M059J (cell line): ENCODE data around the gene ASAP3. TPM values are rescaled to one million over a fixed set of nuclear protein-coding genes. Genes with fewer than 3 reads are reported as not detected.
A peak's percentile ranks its signal among the peaks of the same experiment; 100 is the strongest.
"Not testable (repeated sequence)": the region's sequence is repeated elsewhere in the genome, so short reads cannot be mapped to it uniquely, and the experiment has no call there.

Source experiments
- DNase-seq: peaks from one replicate; pipeline ENCODE4 v3.0.0-alpha.2; 2012; ENCODE audit warnings: low read depth
- total RNA-seq: library from RNA; depleted of rRNA; stranded (reverse); fragments of >200 nt; shearing (Covaris generic); gene quantifications from 2 replicates; pipeline ENCODE4 v1.2.3, GENCODE V29; 2014

The ASAP3 gene
- total RNA-seq, 1 experiment from 2014 or later, result 13.7 TPM

DNA sequence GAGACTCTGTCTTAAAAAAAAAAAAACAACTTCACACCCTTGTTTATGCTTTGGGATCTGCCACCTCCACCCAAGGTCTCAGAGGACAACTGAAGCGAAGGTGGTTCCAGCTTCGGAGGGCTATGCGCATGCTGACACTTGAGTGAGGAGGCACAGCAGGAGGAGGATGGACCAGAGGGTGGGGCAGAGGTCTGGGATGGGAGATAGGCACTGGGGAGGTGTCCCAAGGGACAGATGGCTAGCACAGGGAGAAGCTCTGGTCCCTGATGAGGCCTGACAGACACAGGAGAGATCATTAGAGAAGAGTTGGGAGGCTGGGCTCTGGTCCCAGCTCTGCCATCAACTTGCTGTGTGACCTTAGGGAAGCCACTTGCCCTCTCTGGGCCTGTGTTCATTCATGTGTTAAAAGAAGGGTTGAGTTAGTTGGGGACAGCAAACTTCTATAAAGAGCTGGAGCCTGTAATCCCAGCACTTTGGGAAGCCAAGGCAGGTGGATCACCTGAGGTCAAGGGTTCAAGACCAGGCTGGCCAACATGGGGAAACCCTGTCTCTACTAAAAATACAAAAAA lies 30.2 kb upstream of the ASAP3 start:
- DNase-seq, result no peak

GRCh38 chr1:23509896-23510295 lies 25.9 kb upstream of the ASAP3 start:
- no peak for DNase-seq

DNA sequence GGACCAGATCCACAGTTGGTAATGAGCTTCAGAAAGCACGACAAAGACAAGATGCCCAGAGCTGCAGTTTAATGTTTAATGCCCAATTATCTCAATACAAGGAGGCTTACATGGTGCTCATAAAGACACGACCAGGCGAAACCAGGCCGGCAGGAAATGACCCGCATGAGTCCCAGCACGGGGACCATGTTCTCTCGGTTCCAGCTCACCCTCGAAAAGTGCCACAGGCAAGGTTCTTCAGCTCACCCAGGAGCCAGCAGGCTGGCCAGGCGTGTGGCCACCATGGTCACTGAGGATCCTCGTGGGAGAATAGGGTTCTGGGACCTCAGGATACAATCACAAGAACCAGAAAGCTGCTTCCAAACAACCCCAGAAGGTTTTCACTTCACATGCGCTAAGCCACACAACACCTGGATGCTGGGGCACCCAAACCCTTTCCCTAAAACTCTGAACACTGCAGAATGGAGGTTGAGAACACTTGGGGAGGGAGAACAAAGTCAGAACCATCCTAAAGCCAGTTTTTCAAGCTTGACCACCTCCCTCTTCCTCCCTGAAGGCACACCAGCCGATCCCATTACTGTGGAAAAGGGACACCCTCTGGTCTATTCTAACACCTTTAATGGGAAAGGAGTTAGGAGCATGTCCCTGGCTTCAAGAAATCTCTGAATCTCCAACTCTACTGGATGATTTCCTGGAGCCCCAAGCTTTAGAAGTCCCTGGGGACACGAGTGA lies 22.6 kb upstream of the ASAP3 start:
- DNase-seq, result no peak

GRCh38 chr1:23505851-23506250 lies 21.9 kb upstream of the ASAP3 start:
- DNase-seq, result no peak

GRCh38 chr1:23504156-23504555 lies 20.2 kb upstream of the ASAP3 start:
- not testable (repeated sequence) for DNase-seq

DNA sequence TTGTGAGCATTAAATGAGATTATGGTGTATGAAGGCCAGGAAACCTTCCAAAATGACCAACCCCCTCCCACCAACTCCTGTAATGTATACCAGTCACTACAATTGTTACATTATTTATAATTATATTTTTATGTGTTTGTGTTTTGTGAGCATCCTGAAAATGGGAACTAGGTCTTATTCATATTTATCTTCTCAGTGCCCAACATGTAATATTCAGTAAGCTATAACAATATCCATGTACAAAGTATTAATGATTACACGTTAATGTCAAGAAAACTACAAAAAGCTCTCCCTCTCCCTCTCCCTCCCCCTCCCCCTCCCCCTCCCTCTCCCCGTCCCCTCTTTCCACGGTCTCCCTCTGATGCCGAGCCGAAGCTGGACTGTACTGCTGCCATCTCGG lies 19.0 kb upstream of the ASAP3 start:
- DNase-seq, result no peak

DNA sequence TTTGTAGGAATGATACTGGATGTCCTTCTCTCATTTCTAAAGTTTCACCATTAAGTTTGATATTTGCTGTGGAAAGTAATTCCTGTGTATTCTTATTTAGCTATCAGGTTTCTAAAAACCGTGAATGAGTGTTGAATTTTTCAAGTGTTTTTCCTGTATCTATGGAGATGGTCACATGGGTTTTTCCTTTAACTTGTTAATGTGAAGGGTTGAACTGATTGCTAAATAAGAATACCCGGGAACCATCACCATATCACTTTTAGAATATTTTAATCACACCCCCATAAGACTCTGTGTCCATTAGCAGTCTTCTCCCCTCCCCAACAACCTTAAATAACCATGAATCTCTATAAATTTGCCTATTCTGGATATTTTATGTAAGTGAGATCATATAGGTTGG lies 16.5 kb upstream of the ASAP3 start:
- DNase-seq, result peak; percentile 14

- DNase-seq, result no peak
Measured at GRCh38 chr1:23497777-23498439, 13.9 kb upstream of the ASAP3 start.

DNA sequence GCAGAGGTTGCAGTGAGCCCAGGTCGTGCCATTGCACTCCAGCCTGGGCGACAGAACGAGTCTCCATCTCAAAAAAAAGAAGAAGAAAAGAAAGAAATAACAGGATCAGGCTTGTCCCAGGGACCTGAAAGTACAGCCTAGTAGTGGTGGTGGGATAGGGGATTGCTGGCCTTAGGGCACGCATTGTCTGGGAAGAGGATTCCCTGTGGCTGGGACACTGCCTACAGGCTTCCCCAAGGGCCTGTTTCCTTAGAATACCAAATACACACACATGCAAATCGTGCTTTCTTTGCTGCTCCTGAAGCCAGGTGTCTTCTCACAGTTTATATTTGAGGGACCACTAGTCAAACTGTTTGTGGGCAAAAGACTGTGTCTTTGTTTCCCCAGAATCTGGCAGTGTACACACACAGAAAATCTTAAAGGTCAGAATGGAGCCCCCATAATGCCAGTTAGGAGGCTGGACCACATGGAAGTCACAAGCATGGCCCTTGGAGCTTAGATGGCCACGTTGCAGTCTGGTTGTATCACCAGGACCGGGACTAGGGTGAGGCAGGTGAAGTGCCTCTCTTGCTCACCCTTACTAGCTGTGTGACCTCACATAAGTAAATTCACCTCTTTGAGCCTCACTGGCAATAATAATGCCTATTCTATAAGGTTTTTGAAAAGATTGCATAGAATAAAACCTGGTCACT lies 12.7 kb upstream of the ASAP3 start:
- DNase-seq, result no peak

- DNase-seq, result not testable (repeated sequence)
Measured at GRCh38 chr1:23494836-23495235, 10.9 kb upstream of the ASAP3 start.

- DNase-seq, result not testable (repeated sequence)
Measured at GRCh38 chr1:23492776-23493175, 8.8 kb upstream of the ASAP3 start.

DNA sequence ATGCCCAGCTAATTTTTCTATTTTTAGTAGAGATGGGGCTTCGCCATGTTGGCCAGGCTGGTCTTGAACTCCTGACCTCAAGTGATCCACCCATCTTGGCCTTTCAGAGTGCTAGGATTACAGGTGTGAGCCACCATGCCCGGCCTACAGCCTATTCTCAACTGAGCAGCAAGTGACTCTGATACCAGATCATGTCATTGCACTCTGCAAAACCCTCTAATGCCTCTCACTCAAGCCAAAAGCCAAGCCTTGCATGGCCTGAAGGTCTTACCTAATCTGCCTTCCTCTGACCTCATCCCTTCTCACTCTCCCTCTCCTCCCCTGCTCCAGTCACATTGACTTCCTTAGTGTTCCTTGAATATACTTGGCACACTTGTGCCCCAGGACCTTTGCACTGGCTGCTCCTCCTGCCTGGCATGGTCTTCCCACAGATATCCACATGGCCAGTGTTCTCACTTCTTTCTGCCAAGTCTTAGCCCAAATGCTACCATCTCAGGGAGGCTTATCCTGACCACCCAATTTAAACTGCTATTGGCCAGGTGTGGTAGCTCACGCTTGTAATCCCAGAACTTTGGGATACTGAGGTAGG lies 8.2 kb upstream of the ASAP3 start:
- DNase-seq, result no peak

DNA sequence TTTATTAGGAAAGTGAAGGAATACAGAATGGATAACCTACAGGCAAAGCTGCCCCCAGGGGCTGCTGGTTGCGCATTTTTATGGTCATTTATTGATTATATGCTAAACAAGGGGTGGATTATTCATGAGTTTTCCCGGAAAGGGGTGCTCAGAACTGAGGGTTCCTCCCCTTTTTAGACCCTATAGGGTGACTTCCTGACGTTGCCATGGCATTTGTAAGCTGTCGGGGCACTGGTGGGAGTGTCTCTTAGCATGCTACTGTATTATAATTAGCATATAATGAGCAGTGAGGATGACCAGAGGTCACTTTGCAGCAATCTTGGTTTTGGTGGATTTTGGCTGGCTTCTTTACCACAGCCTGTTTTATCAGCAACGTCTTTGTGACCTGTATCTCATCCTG lies 5.9 kb upstream of the ASAP3 start:
- DNase-seq, result no peak

- no peak for DNase-seq
Measured at GRCh38 chr1:23485002-23485332, 988 bp upstream of the ASAP3 start.

DNA sequence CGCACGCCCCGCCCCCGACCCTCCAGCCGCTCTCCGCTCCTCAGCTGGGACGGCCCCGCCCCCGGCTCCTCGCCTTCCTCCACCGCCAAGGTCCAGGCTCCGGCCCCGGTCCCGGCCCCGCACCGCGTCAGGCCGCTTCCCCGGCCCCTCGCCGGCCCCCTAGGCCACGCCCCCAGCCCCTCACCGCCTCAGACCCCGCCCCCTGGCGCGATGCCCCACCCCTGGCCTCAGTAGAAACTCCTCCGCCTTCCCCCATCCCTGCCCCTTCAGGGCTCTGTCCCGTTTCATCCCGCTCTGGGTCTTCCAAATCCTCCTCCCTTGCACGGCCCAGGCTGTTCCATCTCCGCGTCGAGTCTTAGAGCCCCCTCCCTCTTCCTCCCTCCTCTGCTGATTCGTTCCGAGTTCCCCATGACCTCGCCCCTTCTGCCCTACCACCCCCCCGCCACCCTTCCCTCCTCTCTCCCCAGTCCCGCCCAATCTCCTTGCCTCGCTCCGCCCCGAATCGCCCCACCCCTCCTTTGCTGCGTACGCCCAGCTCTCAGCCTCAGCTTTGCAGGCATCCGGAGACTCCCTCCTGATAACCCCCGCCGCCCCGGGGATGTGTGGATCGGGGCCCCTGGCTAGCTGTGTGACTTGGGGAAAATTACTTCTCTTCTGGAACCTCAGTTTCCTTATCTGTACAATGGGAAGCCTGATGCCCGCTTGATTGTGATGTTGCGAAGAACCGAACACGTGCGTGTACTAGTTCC lies 448 bp upstream of the ASAP3 start:
- DNase-seq, result peak; percentile 87

- DNase-seq, result no peak
Measured at GRCh38 chr1:23481904-23482303, 2.1 kb downstream of the ASAP3 start.

DNA sequence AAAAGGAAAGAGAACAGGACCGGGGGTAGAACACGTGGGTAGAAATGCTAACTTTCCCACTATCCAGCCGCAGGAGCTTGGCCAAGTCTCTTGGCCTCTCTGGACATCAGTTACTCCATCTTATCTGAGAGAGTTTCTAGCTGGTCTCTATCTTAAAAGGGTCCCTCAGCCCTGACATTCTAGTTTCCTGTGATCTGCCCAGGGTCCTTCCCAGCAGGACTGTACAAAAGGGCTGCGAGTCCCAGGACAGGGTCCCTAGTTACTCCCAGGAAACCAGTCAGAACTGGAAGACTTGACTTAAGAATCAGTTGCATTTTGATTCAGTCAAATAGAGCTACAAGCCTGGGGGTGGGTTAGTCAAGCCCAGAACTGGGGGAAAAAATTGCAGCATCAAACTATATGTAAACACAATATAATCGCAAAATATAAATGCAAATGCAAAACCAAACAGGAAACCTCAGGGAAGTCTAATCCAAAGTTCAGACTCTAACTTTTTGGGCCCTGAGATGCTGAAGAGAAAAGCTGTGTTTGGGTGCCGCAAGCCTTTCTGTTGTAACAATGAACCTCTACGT lies 2.9 kb downstream of the ASAP3 start:
- DNase-seq, result no peak

DNA sequence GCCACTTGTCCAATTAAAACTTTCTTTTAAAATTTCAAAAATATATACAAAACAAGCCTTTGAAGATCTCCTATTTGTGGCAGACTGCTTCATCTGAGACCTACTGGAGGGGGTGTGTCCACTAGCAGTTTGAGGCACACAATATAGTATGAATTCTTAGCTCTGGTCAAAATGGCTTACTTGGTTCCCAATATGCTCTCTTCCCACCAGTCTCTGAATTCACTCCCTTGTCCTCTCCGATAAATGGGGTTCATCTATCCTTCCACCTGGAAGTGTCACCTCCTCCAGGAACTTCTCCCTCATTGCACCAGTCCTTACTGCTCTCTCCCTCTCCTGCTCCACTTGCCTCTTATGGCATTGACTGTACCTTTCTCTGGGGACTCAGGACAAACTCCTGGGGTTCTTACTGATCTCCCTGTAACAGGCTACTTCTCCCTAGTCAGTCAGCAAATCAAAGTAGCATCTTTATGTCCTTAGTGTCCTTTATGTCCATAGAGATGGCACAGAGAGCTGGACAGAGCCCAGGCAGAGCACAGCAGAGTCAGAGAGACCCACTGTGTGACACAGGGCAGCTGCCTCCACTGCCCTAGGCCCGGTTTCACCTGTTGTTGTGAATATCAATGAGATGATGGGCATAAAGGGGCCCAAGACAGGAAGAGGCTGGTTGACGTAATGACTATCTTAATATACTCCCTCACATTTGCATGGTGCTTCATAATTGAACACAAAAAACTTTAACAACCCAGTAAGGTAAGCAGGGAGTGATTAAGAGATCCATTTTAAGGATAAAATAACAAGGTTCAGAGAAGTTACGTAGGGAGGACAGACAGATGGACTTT lies 3.6 kb downstream of the ASAP3 start:
- no peak for DNase-seq

DNA sequence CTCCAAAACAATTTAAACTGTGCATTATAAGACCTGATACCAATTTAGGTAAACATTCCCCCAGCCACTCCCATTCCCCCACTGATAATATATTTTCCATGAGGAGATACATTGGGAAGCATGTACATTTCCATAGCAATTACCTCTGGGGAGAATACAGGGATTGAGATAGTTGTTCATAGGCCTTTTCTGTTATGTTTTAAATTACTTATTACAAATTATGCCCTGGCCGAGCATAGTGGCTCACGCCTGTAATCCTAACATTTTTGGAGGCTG lies 4.4 kb downstream of the ASAP3 start:
- DNase-seq, result no peak

- DNase-seq, result no peak
Measured at GRCh38 chr1:23478896-23479665, 4.9 kb downstream of the ASAP3 start.
